ENCODE measurements around the gene PKD1L1. TPM values are rescaled to one million over a fixed set of nuclear protein-coding genes. Genes with fewer than 3 reads are reported as not detected.
"Not testable (repeated sequence)": the region's sequence is repeated elsewhere in the genome, so short reads cannot be mapped to it uniquely, and the experiment has no call there.

The PKD1L1 gene
- polyA plus RNA-seq, 3 donors: 0.10 to 1.6 (median 0.68) TPM

- 71 to 80% (median 75%) methylated on average over 1 of the region's 1 CpG for WGBS, 3 donors
- not testable (repeated sequence) for H3K27ac ChIP-seq (ENCODE audit: low read depth, low read length)
Measured at GRCh38 chr7:47916514-47916913, 31.8 kb downstream of the PKD1L1 start.

GRCh38 chr7:47915616-47915976, 32.7 kb downstream of the PKD1L1 start:
- no peak overlapping the region for H3K27ac ChIP-seq (ENCODE audit: low read depth, low read length)
- 84 to 89% (median 88%) methylated on average over 2 of the region's 2 CpGs for WGBS, 3 donors

GRCh38 chr7:47914717-47915615, 33.3 kb downstream of the PKD1L1 start:
- 52 to 66% (median 60%) methylated on average over 5 of the region's 5 CpGs for WGBS, 3 donors
- H3K27ac ChIP-seq (ENCODE audit: low read depth, low read length): no peak overlapping the region

- WGBS, 3 donors: 94 to 97% (median 94%) methylated on average over 6 of the region's 6 CpGs
- H3K27ac ChIP-seq (ENCODE audit: low read depth, low read length): no peak overlapping the region
Measured at GRCh38 chr7:47912332-47912731, 35.9 kb downstream of the PKD1L1 start.

GRCh38 chr7:47908720-47909119, 39.5 kb downstream of the PKD1L1 start:
- WGBS, 3 donors: 77 to 84% (median 84%) methylated on average over 1 of the region's 1 CpG
- H3K27ac ChIP-seq (ENCODE audit: low read depth, low read length): no peak overlapping the region

- WGBS, 3 donors: 88 to 94% (median 93%) methylated on average over 9 of the region's 9 CpGs
- no peak overlapping the region for H3K27ac ChIP-seq (ENCODE audit: low read depth, low read length)
Measured at GRCh38 chr7:47907981-47908616, 40.2 kb downstream of the PKD1L1 start.

- WGBS, 3 donors: 22 to 91% (median 85%) methylated on average over 3 of the region's 3 CpGs
- H3K27ac ChIP-seq (ENCODE audit: low read depth, low read length): no peak overlapping the region
Measured at GRCh38 chr7:47906883-47907282, 41.4 kb downstream of the PKD1L1 start.

GRCh38 chr7:47905076-47905920, 43.0 kb downstream of the PKD1L1 start:
- no peak overlapping the region for H3K27ac ChIP-seq (ENCODE audit: low read depth, low read length)
- 78 to 82% (median 81%) methylated on average over 10 of the region's 10 CpGs for WGBS, 3 donors

GRCh38 chr7:47902013-47902412, 46.3 kb downstream of the PKD1L1 start:
- no peak overlapping the region for H3K27ac ChIP-seq (ENCODE audit: low read depth, low read length)
- WGBS, 3 donors: 90 to 96% (median 94%) methylated on average over 4 of the region's 4 CpGs

GRCh38 chr7:47901542-47901941, 46.7 kb downstream of the PKD1L1 start:
- H3K27ac ChIP-seq (ENCODE audit: low read depth, low read length): no peak overlapping the region
- 82 to 84% (median 84%) methylated on average over 11 of the region's 11 CpGs for WGBS, 3 donors

GRCh38 chr7:47897831-47898230, 50.4 kb downstream of the PKD1L1 start:
- no peak overlapping the region for H3K27ac ChIP-seq (ENCODE audit: low read depth, low read length)
- WGBS, 3 donors: 57 to 92% (median 87%) methylated on average over 4 of the region's 4 CpGs

GRCh38 chr7:47896809-47897423, 51.4 kb downstream of the PKD1L1 start:
- 57 to 80% (median 69%) methylated on average over 9 of the region's 9 CpGs for WGBS, 3 donors

GRCh38 chr7:47895026-47895425, 53.2 kb downstream of the PKD1L1 start:
- 83 to 86% (median 83%) methylated on average over 2 of the region's 2 CpGs for WGBS, 3 donors
- H3K27ac ChIP-seq (ENCODE audit: low read depth, low read length): no peak overlapping the region

More at GRCh38 chr7:47896809-47897423, 51.4 kb downstream of the PKD1L1 start:
- no peak overlapping the region for H3K27ac ChIP-seq (ENCODE audit: low read depth, low read length)

- no peak overlapping the region for H3K27ac ChIP-seq (ENCODE audit: low read depth, low read length)
- WGBS, 3 donors: 80 to 90% (median 88%) methylated on average over 15 of the region's 15 CpGs
Measured at GRCh38 chr7:47893721-47894365, 54.4 kb downstream of the PKD1L1 start.

- H3K27ac ChIP-seq (ENCODE audit: low read depth, low read length): no peak overlapping the region
- 59 to 77% (median 68%) methylated on average over 10 of the region's 10 CpGs for whole genome bisulfite sequencing, 3 donors
Measured at GRCh38 chr7:47893238-47893637, 55.0 kb downstream of the PKD1L1 start.

GRCh38 chr7:47890606-47891005, 57.7 kb downstream of the PKD1L1 start:
- no peak overlapping the region for H3K27ac ChIP-seq (ENCODE audit: low read depth, low read length)
- WGBS, 3 donors: 85 to 95% (median 92%) methylated on average over 9 of the region's 9 CpGs

- no peak overlapping the region for H3K27ac ChIP-seq (ENCODE audit: low read depth, low read length)
- WGBS, 3 donors: 79 to 87% (median 86%) methylated on average over 8 of the region's 8 CpGs
Measured at GRCh38 chr7:47890125-47890524, 58.1 kb downstream of the PKD1L1 start.

- WGBS, 3 donors: 67 to 80% (median 72%) methylated on average over 7 of the region's 7 CpGs
- no peak overlapping the region for H3K27ac ChIP-seq (ENCODE audit: low read depth, low read length)
Measured at GRCh38 chr7:47889723-47890122, 58.5 kb downstream of the PKD1L1 start.
